Measurements from ENCODE around the gene AIG1. TPM values are rescaled to one million over a fixed set of nuclear protein-coding genes. Genes with fewer than 3 reads are reported as not detected.
A peak's percentile ranks its signal among the peaks of the same experiment; 100 is the strongest.
"Not testable (repeated sequence)": the region's sequence is repeated elsewhere in the genome, so short reads cannot be mapped to it uniquely, and the experiment has no call there.

The AIG1 gene
- total RNA-seq, 2 experiments from 2014 or later, result 15.7 to 16.1 TPM

- DNase-seq, result no peak
- intact Hi-C loops (cut with micrococcal nuclease), result no loop called here
- H3K27me3 Mint-ChIP-seq, result no peaks in the 10 kb centered on the region
- ChIA-PET POLR2A (no interaction called here), CTCF (no interaction called here)
- H3K4me1 Mint-ChIP-seq (ENCODE audit: low read depth), result no peaks in the 10 kb centered on the region
- H3K4me3 Mint-ChIP-seq, result no peak overlapping the region
- no peak overlapping the region for H3K27ac Mint-ChIP-seq
- H3K9me3 Mint-ChIP-seq, result no peaks in the 10 kb centered on the region
- no peaks in the 10 kb centered on the region for H3K36me3 Mint-ChIP-seq
Observed at GRCh38 chr6:143236151-143236798, 175.6 kb downstream of the AIG1 start.

DNA sequence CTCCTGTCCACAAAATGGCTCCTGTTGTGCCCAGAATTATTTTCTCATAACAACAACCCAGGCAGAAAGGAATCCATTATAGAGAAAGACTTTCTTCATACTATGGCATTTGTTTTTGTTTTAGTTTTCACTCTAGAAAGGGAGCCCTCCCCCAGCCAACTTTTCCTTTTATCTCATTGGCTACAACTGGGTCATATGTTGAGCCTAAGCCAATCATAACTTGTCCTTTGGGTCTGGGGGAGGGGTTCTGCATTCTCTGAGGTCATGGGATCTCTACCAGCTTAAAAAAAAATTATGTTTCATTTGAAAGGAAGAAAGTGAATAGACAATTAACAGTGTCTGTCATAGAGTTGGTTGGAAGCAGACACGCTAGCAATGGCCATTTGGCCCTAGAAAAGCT is 177.6 kb downstream of the AIG1 start:
- H3K9me3 Mint-ChIP-seq, result no peaks in the 10 kb centered on the region
- H3K27ac Mint-ChIP-seq, result no peak overlapping the region
- ChIA-PET CTCF (no interaction called here), POLR2A (no interaction called here)
- no peaks in the 10 kb centered on the region for H3K27me3 Mint-ChIP-seq
- intact Hi-C loops (cut with micrococcal nuclease), result no loop called here
- no peaks in the 10 kb centered on the region for H3K36me3 Mint-ChIP-seq
- H3K4me3 Mint-ChIP-seq, result no peak overlapping the region
- H3K4me1 Mint-ChIP-seq (ENCODE audit: low read depth), result no peaks in the 10 kb centered on the region
- DNase-seq, result no peak

- no peak overlapping the region for H3K4me3 Mint-ChIP-seq
- no peaks in the 10 kb centered on the region for H3K4me1 Mint-ChIP-seq (ENCODE audit: low read depth)
- no peak overlapping the region for H3K27ac Mint-ChIP-seq
- POLR2A ChIA-PET, result no interaction called here
- no peaks in the 10 kb centered on the region for H3K27me3 Mint-ChIP-seq
- intact Hi-C loops (cut with micrococcal nuclease), result no loop called here
- CTCF ChIA-PET, result no interaction called here
- DNase-seq, result no peak
- H3K9me3 Mint-ChIP-seq, result peaks cover 3% of the 10 kb centered on the region
- no peaks in the 10 kb centered on the region for H3K36me3 Mint-ChIP-seq
Observed at GRCh38 chr6:143241111-143241510, 180.4 kb downstream of the AIG1 start.

- POLR2A ChIA-PET, result no interaction called here
- no peak for DNase-seq
- no peak overlapping the region for H3K4me3 Mint-ChIP-seq
- H3K36me3 Mint-ChIP-seq, result no peaks in the 10 kb centered on the region
- H3K27ac Mint-ChIP-seq, result no peak overlapping the region
- no peaks in the 10 kb centered on the region for H3K4me1 Mint-ChIP-seq (ENCODE audit: low read depth)
- H3K9me3 Mint-ChIP-seq, result peaks cover 7% of the 10 kb centered on the region
- CTCF ChIA-PET, result interaction anchor here (1.0 kb wide), 1 partner anchor 698 kb away, joined by 3 read pairs; no protein-coding TSS in a partner anchor
- intact Hi-C loops (cut with micrococcal nuclease), result no loop called here
- no peaks in the 10 kb centered on the region for H3K27me3 Mint-ChIP-seq
Observed at GRCh38 chr6:143241911-143242310, 181.2 kb downstream of the AIG1 start.

DNA sequence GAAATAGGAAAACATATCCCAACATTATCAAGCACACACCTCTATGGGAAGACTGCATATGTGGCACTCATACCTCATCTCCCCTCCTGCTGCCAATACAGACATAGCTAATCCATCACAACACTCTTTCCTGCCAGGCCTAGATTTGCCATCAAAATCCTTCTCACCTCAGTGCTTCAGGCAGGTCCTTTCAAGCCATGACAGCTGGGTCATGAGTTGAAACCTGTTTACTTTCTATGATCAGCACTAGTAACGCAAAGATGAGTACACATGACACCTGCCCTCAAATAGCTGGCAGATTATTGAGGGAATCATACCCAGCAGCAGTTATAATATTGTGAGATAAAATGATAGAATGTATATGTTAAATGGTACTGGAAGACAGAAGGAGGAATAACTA is 183.1 kb downstream of the AIG1 start:
- H3K9me3 Mint-ChIP-seq, result peaks cover 7% of the 10 kb centered on the region
- POLR2A ChIA-PET, result no interaction called here
- intact Hi-C loops (cut with micrococcal nuclease), result no loop called here
- H3K4me3 Mint-ChIP-seq, result no peak overlapping the region
- DNase-seq, result no peak
- CTCF ChIA-PET, result no interaction called here
- peaks cover 2% of the 10 kb centered on the region for H3K4me1 Mint-ChIP-seq (ENCODE audit: low read depth)
- no peaks in the 10 kb centered on the region for H3K27me3 Mint-ChIP-seq
- no peak overlapping the region for H3K27ac Mint-ChIP-seq
- H3K36me3 Mint-ChIP-seq, result no peaks in the 10 kb centered on the region

GRCh38 chr6:143245656-143246055 is 185.0 kb downstream of the AIG1 start:
- Mint-ChIP-seq H3K27me3 (no peaks in the 10 kb centered on the region), H3K9me3 (peaks cover 7% of the 10 kb centered on the region), H3K36me3 (no peaks in the 10 kb centered on the region), H3K4me1 (ENCODE audit: low read depth) (peaks cover 2% of the 10 kb centered on the region), H3K4me3 (no peak overlapping the region), H3K27ac (no peak overlapping the region)
- CTCF ChIA-PET, result no interaction called here
- no peak for DNase-seq
- intact Hi-C loops (cut with micrococcal nuclease), result no loop called here
- POLR2A ChIA-PET, result no interaction called here

DNA sequence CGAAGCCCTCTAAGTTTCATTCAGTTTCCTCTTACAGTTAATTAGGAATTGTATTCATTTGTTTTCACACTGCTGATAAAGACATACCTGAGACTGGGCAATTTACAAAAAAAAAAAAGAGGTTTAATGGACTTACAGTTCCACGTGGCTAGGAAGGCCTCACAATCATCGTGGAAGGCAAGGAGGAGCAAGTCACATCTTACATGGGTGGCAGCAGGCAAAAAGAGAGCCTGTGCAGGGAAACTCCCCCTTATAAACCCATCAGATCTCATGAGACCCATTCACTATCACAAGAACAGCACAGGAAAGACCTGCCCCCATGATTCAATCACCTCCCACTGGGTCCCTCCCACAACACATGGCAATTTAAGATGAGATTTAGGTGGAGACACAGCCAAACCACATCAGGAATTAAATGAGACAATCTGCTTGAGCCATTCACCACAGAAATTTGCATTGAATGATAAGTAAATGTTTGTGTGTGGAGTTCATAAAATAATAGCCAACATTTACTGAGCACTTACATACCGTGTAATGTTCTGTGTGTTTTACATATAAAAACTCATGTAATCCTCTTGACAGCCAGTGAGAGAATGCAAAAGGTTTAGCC is 185.6 kb downstream of the AIG1 start:
- intact Hi-C loops (cut with micrococcal nuclease); H3K4me1 Mint-ChIP-seq (ENCODE audit: low read depth); H3K27ac Mint-ChIP-seq; CTCF ChIA-PET; H3K4me3 Mint-ChIP-seq; H3K27me3 Mint-ChIP-seq; H3K9me3 Mint-ChIP-seq; H3K36me3 Mint-ChIP-seq; POLR2A ChIA-PET; DNase-seq: not testable (repeated sequence)

GRCh38 chr6:143247586-143247985 is 186.9 kb downstream of the AIG1 start:
- ChIA-PET POLR2A (no interaction called here), CTCF (no interaction called here)
- intact Hi-C loops (cut with micrococcal nuclease), result no loop called here
- Mint-ChIP-seq H3K4me1 (ENCODE audit: low read depth) (peaks cover 2% of the 10 kb centered on the region), H3K36me3 (no peaks in the 10 kb centered on the region), H3K4me3 (no peak overlapping the region), H3K9me3 (peaks cover 7% of the 10 kb centered on the region), H3K27me3 (no peaks in the 10 kb centered on the region), H3K27ac (no peak overlapping the region)
- DNase-seq, result no peak

GRCh38 chr6:143248359-143248758 is 187.7 kb downstream of the AIG1 start:
- Mint-ChIP-seq H3K36me3 (no peaks in the 10 kb centered on the region), H3K9me3 (peaks cover 7% of the 10 kb centered on the region), H3K27me3 (no peaks in the 10 kb centered on the region), H3K27ac (no peak overlapping the region), H3K4me1 (ENCODE audit: low read depth) (peaks cover 2% of the 10 kb centered on the region), H3K4me3 (no peak overlapping the region)
- CTCF ChIA-PET, result interaction anchor here (1.0 to 1.3 kb wide), 2 partner anchors 52 to 179 kb away, joined by 3 read pairs; no protein-coding TSS in a partner anchor
- POLR2A ChIA-PET, result no interaction called here
- peak; percentile 48 for DNase-seq
- intact Hi-C loops (cut with micrococcal nuclease), result no loop called here

- ChIA-PET CTCF (interaction anchor here (0.5 to 1.1 kb wide), 2 partner anchors 17 to 48 kb away, joined by 3 read pairs; no protein-coding TSS in a partner anchor), POLR2A (no interaction called here)
- DNase-seq, result no peak
- Mint-ChIP-seq H3K4me1 (ENCODE audit: low read depth) (peaks cover 2% of the 10 kb centered on the region), H3K27me3 (no peaks in the 10 kb centered on the region), H3K36me3 (no peaks in the 10 kb centered on the region), H3K4me3 (no peak overlapping the region), H3K27ac (no peak overlapping the region), H3K9me3 (peaks cover 2% of the 10 kb centered on the region)
- intact Hi-C loops (cut with micrococcal nuclease), result no loop called here
Observed at GRCh38 chr6:143251288-143251687, 190.6 kb downstream of the AIG1 start.

DNA sequence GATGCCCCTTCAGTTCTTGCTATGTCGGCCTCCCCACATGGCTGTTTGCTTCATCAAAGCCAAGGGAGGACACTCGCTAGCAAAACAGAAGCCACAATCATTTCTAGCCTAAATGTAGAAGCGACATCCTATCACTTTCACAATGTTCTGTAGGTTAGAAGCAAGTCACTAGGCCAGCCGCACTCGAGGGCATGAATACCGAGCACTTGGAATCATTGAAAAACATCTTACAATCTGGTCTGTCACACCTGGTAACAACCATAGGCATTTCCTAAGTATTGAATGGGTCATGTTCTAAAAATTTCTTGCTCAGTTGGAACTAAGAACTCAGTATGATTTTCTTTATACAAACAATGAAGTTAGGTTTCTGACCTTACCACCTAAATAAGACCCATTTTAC is 192.3 kb downstream of the AIG1 start:
- no peak overlapping the region for H3K4me3 Mint-ChIP-seq
- H3K4me1 Mint-ChIP-seq (ENCODE audit: low read depth), result peaks cover 2% of the 10 kb centered on the region
- no peaks in the 10 kb centered on the region for H3K9me3 Mint-ChIP-seq
- H3K36me3 Mint-ChIP-seq, result no peaks in the 10 kb centered on the region
- H3K27me3 Mint-ChIP-seq, result no peaks in the 10 kb centered on the region
- DNase-seq, result no peak
- H3K27ac Mint-ChIP-seq, result no peak overlapping the region
- intact Hi-C loops (cut with micrococcal nuclease), result no loop called here
- ChIA-PET CTCF (no interaction called here), POLR2A (no interaction called here)

- peaks cover 2% of the 10 kb centered on the region for H3K9me3 Mint-ChIP-seq
Observed at GRCh38 chr6:143253586-143253985, 192.9 kb downstream of the AIG1 start.

GRCh38 chr6:143258945-143259344 is 198.3 kb downstream of the AIG1 start:
- no peaks in the 10 kb centered on the region for H3K4me1 Mint-ChIP-seq (ENCODE audit: low read depth)
- intact Hi-C loops (cut with micrococcal nuclease), result no loop called here

More at GRCh38 chr6:143253586-143253985, 192.9 kb downstream of the AIG1 start:
- intact Hi-C loops (cut with micrococcal nuclease), result no loop called here
- ChIA-PET CTCF (no interaction called here), POLR2A (no interaction called here)
- H3K27ac Mint-ChIP-seq, result no peak overlapping the region
- peaks cover under 1% of the 10 kb centered on the region for H3K4me1 Mint-ChIP-seq (ENCODE audit: low read depth)
- H3K4me3 Mint-ChIP-seq, result no peak overlapping the region
- no peak for DNase-seq
- no peaks in the 10 kb centered on the region for H3K27me3 Mint-ChIP-seq
- no peaks in the 10 kb centered on the region for H3K36me3 Mint-ChIP-seq

More at GRCh38 chr6:143258945-143259344, 198.3 kb downstream of the AIG1 start:
- Mint-ChIP-seq H3K36me3 (no peaks in the 10 kb centered on the region), H3K27me3 (no peaks in the 10 kb centered on the region), H3K27ac (no peak overlapping the region), H3K4me3 (no peak overlapping the region), H3K9me3 (peaks cover 7% of the 10 kb centered on the region)
- CTCF ChIA-PET, result no interaction called here
- POLR2A ChIA-PET, result no interaction called here
- DNase-seq, result no peak

All from activated CD4-positive, alpha-beta memory T cell treated with anti-CD3 and anti-CD28 coated beads for 36 hours (primary cell).